Measurements from ENCODE around the gene KLK7. TPM values are rescaled to one million over a fixed set of nuclear protein-coding genes. Genes with fewer than 3 reads are reported as not detected.
A peak's percentile ranks its signal among the peaks of the same experiment; 100 is the strongest.
"Not testable (repeated sequence)": the region's sequence is repeated elsewhere in the genome, so short reads cannot be mapped to it uniquely, and the experiment has no call there.

Gene KLK7
- total RNA-seq, 1 experiment from 2014 or later: not detected

- no peak for DNase-seq (ENCODE audit: low spot score)
Measured at GRCh38 chr19:50978772-50979390, 4.8 kb downstream of the KLK7 start.

- no peak for DNase-seq (ENCODE audit: low spot score)
Measured at GRCh38 chr19:50977626-50978025, 6.1 kb downstream of the KLK7 start.

- DNase-seq (ENCODE audit: low spot score): peak; percentile 52
Measured at GRCh38 chr19:50975766-50976165, 8.0 kb downstream of the KLK7 start.

- DNase-seq (ENCODE audit: low spot score): no peak
Measured at GRCh38 chr19:50974702-50975556, 8.8 kb downstream of the KLK7 start.

- DNase-seq (ENCODE audit: low spot score): no peak
Measured at GRCh38 chr19:50972795-50973376, 10.8 kb downstream of the KLK7 start.

GRCh38 chr19:50969810-50970209, 13.9 kb downstream of the KLK7 start:
- not testable (repeated sequence) for DNase-seq (ENCODE audit: low spot score)

GRCh38 chr19:50969413-50969760, 14.3 kb downstream of the KLK7 start, which contains the start of gene KLK6:
Gene KLK6, minus strand, starts transcription at chr19:50969591. Its CDS starts 1,487 bp downstream, at chr19:50968104.
- no peak for DNase-seq (ENCODE audit: low spot score)

- DNase-seq (ENCODE audit: low spot score): no peak
Measured at GRCh38 chr19:50968716-50969412, 14.9 kb downstream of the KLK7 start.

- no peak for DNase-seq (ENCODE audit: low spot score)
Measured at GRCh38 chr19:50967929-50968715, 15.6 kb downstream of the KLK7 start.

GRCh38 chr19:50964266-50964665, 19.5 kb downstream of the KLK7 start:
- no peak for DNase-seq (ENCODE audit: low spot score)

GRCh38 chr19:50963381-50963780, 20.3 kb downstream of the KLK7 start:
- DNase-seq (ENCODE audit: low spot score): no peak

- no peak for DNase-seq (ENCODE audit: low spot score)
Measured at GRCh38 chr19:50962245-50962644, 21.5 kb downstream of the KLK7 start.

GRCh38 chr19:50959731-50960500, 23.8 kb downstream of the KLK7 start:
- DNase-seq (ENCODE audit: low spot score): no peak

GRCh38 chr19:50957587-50957986, 26.1 kb downstream of the KLK7 start:
- no peak for DNase-seq (ENCODE audit: low spot score)

GRCh38 chr19:50952910-50953309, 30.8 kb downstream of the KLK7 start, which contains the start of gene KLK5:
Gene KLK5, minus strand, starts transcription at chr19:50953038. Its CDS starts 381 bp downstream, at chr19:50952657.
- no peak for DNase-seq (ENCODE audit: low spot score)

GRCh38 chr19:50949861-50950260, 33.9 kb downstream of the KLK7 start:
- DNase-seq (ENCODE audit: low spot score): no peak

- DNase-seq (ENCODE audit: low spot score): no peak
Measured at GRCh38 chr19:50947123-50947522, 36.6 kb downstream of the KLK7 start.

- DNase-seq (ENCODE audit: low spot score): no peak
Measured at GRCh38 chr19:50944795-50945194, 38.9 kb downstream of the KLK7 start.

- DNase-seq (ENCODE audit: low spot score): no peak
Measured at GRCh38 chr19:50943074-50943828, 40.5 kb downstream of the KLK7 start.

- DNase-seq (ENCODE audit: low spot score): no peak
Measured at GRCh38 chr19:50939596-50939995, 44.1 kb downstream of the KLK7 start.

Data from H4 (cell line).